ENCODE measurements around the gene PYGO1.
"Not testable (repeated sequence)": the region's sequence is repeated elsewhere in the genome, so short reads cannot be mapped to it uniquely, and the experiment has no call there.

Gene PYGO1

DNA sequence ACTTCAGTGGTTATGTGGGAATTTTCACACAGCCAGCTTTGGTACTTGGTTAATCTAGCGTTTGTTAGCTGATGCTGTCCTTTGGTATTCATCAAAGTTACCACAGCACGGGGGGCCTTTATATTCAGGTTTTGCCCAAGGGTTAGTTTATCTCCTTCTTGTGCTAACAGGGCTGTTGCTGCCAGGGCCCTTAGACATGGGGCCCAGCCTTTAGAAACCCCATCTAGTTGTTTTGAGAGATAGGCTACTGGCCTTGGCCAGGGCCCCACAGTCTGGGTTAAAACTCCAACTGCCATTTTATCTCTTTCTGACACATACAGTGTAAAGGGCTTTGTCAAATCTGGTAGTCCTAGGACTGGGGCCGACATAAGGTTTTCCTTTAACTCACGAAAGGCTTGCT, 72.7 kb downstream of the PYGO1 start:
- Histone ChIP-seq H3K27ac (no peak overlapping the region), H3K4me3 (no peak overlapping the region)
- DNase-seq (ENCODE audit: low spot score), result no peak
- TF ChIP-seq, protein P1, sequence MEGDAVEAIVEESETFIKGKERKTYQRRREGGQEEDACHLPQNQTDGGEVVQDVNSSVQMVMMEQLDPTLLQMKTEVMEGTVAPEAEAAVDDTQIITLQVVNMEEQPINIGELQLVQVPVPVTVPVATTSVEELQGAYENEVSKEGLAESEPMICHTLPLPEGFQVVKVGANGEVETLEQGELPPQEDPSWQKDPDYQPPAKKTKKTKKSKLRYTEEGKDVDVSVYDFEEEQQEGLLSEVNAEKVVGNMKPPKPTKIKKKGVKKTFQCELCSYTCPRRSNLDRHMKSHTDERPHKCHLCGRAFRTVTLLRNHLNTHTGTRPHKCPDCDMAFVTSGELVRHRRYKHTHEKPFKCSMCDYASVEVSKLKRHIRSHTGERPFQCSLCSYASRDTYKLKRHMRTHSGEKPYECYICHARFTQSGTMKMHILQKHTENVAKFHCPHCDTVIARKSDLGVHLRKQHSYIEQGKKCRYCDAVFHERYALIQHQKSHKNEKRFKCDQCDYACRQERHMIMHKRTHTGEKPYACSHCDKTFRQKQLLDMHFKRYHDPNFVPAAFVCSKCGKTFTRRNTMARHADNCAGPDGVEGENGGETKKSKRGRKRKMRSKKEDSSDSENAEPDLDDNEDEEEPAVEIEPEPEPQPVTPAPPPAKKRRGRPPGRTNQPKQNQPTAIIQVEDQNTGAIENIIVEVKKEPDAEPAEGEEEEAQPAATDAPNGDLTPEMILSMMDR (IDR thresholded peaks at IDR 0.05), result no peak

DNA sequence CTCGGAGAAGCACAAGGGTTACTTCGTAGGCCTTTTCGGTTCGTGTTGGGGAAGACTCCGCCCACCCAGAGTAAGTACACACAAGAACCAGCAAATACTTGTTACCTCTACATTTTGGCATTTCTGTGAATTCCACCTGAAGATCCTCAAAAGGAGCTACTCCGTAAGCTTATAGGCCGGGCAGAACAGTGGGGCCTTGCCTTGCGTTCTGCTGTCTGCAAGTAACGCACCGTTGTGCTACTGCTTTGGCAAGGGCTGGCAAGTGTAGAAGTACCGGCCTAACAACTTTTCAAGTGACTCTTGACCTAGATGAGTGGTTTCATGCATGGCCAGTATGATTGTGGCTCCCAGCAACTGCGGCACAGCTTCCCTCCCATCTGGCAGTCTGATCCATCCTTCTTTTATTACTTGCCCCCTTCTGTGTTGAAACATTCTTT, 73.7 kb downstream of the PYGO1 start:
- TF ChIP-seq, protein P1 (IDR thresholded peaks at IDR 0.05), result no peak
- no peak overlapping the region for H3K4me3 ChIP-seq
- DNase-seq (ENCODE audit: low spot score), result no peak
- H3K27ac ChIP-seq, result no peak overlapping the region

DNA sequence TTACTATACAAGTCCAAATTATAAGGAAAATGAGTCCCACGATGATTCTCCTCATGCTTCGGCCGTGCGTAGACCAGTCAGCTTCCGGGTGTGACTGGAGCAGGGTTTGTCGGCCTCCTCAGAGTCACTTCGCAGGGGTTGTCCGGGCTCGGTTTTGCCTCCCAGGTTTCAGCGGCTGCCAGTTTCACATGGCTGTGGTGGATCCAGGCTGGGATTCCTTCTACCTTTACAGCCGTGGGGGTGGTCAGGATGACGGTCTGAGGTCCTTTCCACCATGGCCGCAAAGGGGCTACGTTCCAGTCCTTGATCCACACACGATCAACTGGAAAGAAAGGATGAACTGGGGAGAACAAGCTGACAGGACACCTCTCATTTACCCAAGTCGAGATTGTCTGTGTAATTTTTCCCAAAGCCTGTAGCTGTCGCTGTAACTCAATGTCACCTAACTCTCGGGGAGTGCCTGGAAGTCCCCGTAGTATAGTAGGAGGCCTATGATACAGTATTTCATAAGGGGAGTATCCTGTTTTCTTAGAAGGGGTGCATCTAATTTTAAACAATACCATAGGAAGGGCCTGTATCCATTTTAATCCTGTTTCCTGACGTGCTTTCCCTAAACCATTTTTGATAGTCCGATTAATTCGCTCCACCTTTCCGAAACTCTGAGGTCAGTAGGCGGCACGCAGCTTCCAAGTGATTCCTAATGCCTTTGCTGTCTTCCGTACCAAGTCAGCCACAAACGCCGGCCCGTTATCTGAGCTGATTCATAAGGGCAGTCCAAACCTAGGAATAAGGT, 74.3 kb downstream of the PYGO1 start:
- not testable (repeated sequence) for H3K27ac ChIP-seq; H3K4me3 ChIP-seq; DNase-seq (ENCODE audit: low spot score)

DNA sequence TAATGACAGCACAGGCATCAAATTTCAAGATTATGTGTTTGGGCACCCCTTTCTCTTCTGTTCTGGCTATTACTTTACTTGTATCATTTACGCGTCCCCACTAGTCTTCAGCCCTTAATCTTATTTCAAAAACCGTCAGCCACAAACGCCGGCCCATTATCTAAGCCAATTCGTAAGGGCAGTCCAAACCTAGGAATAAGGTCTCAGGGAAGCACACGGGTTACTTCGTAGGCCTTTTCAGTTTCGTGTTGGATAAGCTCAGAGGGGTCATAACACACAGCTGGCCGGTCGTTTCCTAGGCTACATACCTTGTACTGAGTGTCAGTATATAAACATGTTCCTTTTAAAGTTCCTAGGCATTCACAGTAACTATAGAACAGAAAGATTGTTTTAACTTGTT, 75.0 kb downstream of the PYGO1 start:
- TF ChIP-seq, protein P1 (IDR thresholded peaks at IDR 0.05), result no peak
- no peak overlapping the region for H3K27ac ChIP-seq
- no peak overlapping the region for H3K4me3 ChIP-seq
- no peak for DNase-seq (ENCODE audit: low spot score)

DNA sequence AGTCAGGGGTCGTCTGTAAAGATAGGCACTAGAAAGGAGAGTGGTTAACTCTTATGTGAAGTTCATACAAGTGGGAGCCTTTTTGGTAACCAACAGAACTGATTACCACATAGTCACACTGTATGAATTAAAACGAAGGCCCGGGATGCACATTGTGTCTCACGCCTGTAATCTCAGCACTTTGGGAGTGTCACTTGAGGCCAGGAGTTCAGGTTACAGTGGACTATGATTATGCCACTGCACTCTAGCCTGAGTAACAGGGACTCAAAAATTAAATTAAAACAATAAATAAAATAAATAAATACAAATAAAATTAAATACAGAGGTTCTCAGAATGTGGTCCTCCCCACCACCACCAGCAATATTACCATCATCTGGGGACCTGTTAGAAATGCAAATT, 80.6 kb downstream of the PYGO1 start:
- TF ChIP-seq, protein P1 (IDR thresholded peaks at IDR 0.05), result no peak
- H3K27ac ChIP-seq, result no peak overlapping the region
- no peak for DNase-seq (ENCODE audit: low spot score)

DNA sequence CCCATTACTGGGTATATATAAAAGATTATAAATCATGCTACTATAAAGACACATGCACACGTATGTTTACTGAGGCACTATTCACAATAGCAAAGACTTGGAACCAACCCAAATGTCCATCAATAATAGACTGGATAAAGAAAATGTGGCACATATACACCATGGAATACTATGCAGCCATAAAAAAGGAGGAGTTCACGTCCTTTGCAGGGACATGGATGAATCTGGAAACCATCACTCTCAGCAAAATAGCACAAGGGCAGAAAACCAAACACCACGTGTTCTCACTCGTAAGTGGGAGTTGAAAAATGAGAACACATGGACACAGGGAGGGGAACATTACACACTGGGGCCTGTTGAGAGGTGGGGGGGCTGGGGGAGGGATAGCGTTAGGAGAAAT, 82.7 kb downstream of the PYGO1 start:
- not testable (repeated sequence) for DNase-seq (ENCODE audit: low spot score); H3K4me3 ChIP-seq; H3K27ac ChIP-seq

More for the DNA sequence above, 80.6 kb downstream of the PYGO1 start:
- no peak overlapping the region for H3K4me3 ChIP-seq

DNA sequence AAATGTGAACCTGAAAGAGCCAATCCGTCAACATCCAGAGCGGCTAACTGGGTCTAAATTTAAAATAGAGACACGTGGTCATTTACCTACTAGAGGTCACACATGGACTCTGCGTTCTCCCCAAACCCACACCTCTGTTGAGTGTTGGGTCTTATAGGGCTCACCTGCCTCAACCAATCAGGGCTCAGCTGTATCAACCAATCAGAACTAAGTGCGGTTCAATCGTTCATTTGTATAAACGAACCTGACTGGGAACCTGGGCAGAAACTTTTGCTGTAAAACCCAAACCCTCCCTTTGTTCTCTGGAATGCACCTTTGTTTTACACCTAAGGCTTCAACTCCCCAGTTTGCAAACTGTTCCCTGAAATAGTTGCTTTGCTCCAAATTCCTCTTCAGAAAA, 89.0 kb downstream of the PYGO1 start:
- TF ChIP-seq, protein P1 (IDR thresholded peaks at IDR 0.05), result no peak
- no peak for DNase-seq (ENCODE audit: low spot score)
- H3K27ac ChIP-seq, result no peak overlapping the region
- no peak overlapping the region for H3K4me3 ChIP-seq

DNA sequence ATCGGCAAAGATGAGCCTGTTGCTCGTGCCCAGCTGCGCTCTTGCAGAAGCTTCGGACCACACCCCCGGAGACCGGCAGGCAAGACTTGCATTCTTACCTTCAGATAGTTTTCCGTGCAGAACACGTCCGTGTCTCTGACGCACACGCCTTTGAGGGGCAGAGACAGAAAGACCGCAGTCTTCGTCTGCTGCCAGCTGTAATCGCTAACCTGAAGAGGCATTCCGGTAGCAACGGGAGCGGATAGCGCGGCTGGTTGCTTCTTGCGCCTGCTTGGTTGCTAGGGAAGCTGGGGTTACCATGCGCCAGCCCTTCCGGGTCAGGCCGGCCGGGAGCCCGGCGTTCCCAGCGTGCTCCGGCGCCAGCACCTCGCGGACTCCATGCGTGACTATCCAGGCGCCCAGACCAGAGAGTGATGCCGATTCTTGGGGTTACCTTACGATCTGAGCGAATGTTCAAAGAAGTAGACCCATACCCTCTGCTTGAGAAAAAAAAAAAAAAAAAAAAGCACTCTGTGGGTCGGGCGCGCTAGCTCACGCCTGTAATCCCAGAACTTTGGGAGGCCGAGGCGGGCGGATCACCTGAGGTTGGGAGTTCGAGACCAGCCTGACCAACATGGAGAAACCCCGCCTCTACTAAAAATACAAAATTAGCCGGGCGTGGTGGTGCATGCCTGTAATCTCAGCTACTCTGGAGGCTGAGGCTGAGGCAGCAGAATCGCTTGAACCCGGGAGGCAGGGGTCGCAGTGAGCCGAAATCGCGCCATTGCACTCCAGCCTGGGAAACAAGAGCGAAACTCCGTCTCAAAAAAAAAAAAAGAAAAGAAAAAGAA, 89.8 kb downstream of the PYGO1 start:
- peak overlapping the region; percentile 91 for H3K4me3 ChIP-seq
- H3K27ac ChIP-seq, result not testable (repeated sequence)
- peak; percentile 83 for DNase-seq (ENCODE audit: low spot score)
